ENCODE measurements around the gene NTNG2. TPM values are rescaled to one million over a fixed set of nuclear protein-coding genes. Genes with fewer than 3 reads are reported as not detected.

The NTNG2 gene
- total RNA-seq, 1 donor from 2014 or later, result 2.5 TPM

GRCh38 chr9:132141948-132142594, 19.8 kb upstream of the NTNG2 start:
- no peak overlapping the region for H3K27ac Mint-ChIP-seq (ENCODE audit: unreplicated experiment)

GRCh38 chr9:132142924-132143323, 18.9 kb upstream of the NTNG2 start:
- Histone ChIP-seq H3K36me3 (ENCODE audit: insufficient read depth, low read length) (no peaks in the 10 kb centered on the region), H3K4me2 (ENCODE audit: low read length) (no peak overlapping the region), H3K4me3 (ENCODE audit: insufficient read depth, low read depth, low read length) (no peak overlapping the region), H3K27me3 (ENCODE audit: insufficient read depth, low read length) (peaks cover 62% of the 10 kb centered on the region), H3K79me2 (ENCODE audit: insufficient read depth, low read length) (no peaks in the 10 kb centered on the region), H3K4me1 (ENCODE audit: insufficient read depth, low read length) (peaks cover 9% of the 10 kb centered on the region), H3K9me3 (ENCODE audit: insufficient read depth, low read depth, low read length) (no peaks in the 10 kb centered on the region), H2AFZ (ENCODE audit: low read depth, low read length) (no peak overlapping the region), H3K9ac (ENCODE audit: low read length) (no peak overlapping the region), H3K27ac (ENCODE audit: low read depth, low read length) (no peak overlapping the region), H4K20me1 (ENCODE audit: insufficient read depth, low read length) (no peaks in the 10 kb centered on the region)
- Mint-ChIP-seq H3K9me3 (ENCODE audit: unreplicated experiment) (no peaks in the 10 kb centered on the region), H3K27me3 (ENCODE audit: low read depth, unreplicated experiment) (peaks cover 58% of the 10 kb centered on the region), H3K27ac (ENCODE audit: unreplicated experiment) (no peak overlapping the region), H3K4me3 (ENCODE audit: unreplicated experiment) (no peak overlapping the region), H3K36me3 (ENCODE audit: low read depth, unreplicated experiment) (no peaks in the 10 kb centered on the region), H3K4me1 (ENCODE audit: low read depth, unreplicated experiment) (peaks cover 4% of the 10 kb centered on the region)
- no peak for TF ChIP-seq EZH2 (IDR thresholded peaks at IDR 0.05; ENCODE audit: insufficient read depth, low read length)
- DNase-seq (ENCODE audit: low read depth), result no peak
- no peak for FAIRE-seq

More at GRCh38 chr9:132141948-132142594, 19.8 kb upstream of the NTNG2 start:
- Histone ChIP-seq H4K20me1 (ENCODE audit: insufficient read depth, low read length) (no peaks in the 10 kb centered on the region), H3K4me3 (ENCODE audit: insufficient read depth, low read depth, low read length) (peak overlapping the region; percentile 29), H3K4me1 (ENCODE audit: insufficient read depth, low read length) (peaks cover 9% of the 10 kb centered on the region), H3K9me3 (ENCODE audit: insufficient read depth, low read depth, low read length) (no peaks in the 10 kb centered on the region), H3K4me2 (ENCODE audit: low read length) (peak overlapping the region; percentile 74), H3K27ac (ENCODE audit: low read depth, low read length) (no peak overlapping the region), H3K36me3 (ENCODE audit: insufficient read depth, low read length) (no peaks in the 10 kb centered on the region), H3K79me2 (ENCODE audit: insufficient read depth, low read length) (no peaks in the 10 kb centered on the region), H3K9ac (ENCODE audit: low read length) (no peak overlapping the region), H3K27me3 (ENCODE audit: insufficient read depth, low read length) (peaks cover 64% of the 10 kb centered on the region), H2AFZ (ENCODE audit: low read depth, low read length) (no peak overlapping the region)
- H3K36me3 Mint-ChIP-seq (ENCODE audit: low read depth, unreplicated experiment), result no peaks in the 10 kb centered on the region
- H3K4me3 Mint-ChIP-seq (ENCODE audit: unreplicated experiment), result no peak overlapping the region
- no peaks in the 10 kb centered on the region for H3K9me3 Mint-ChIP-seq (ENCODE audit: unreplicated experiment)
- DNase-seq (ENCODE audit: low read depth) (no peak), FAIRE-seq (no peak)
- H3K27me3 Mint-ChIP-seq (ENCODE audit: low read depth, unreplicated experiment), result peaks cover 66% of the 10 kb centered on the region
- H3K4me1 Mint-ChIP-seq (ENCODE audit: low read depth, unreplicated experiment), result peaks cover 4% of the 10 kb centered on the region
- no peak for TF ChIP-seq CTCF (IDR thresholded peaks at IDR 0.05; ENCODE audit: insufficient read depth, low read depth, low read length)
- no peak for TF ChIP-seq EZH2 (IDR thresholded peaks at IDR 0.05; ENCODE audit: insufficient read depth, low read length)

GRCh38 chr9:132143359-132143758, 18.5 kb upstream of the NTNG2 start:
- FAIRE-seq, result no peak

More at GRCh38 chr9:132143359-132143758, 18.5 kb upstream of the NTNG2 start:
- Histone ChIP-seq H3K27me3 (ENCODE audit: insufficient read depth, low read length) (peaks cover 62% of the 10 kb centered on the region), H3K4me3 (ENCODE audit: insufficient read depth, low read depth, low read length) (no peak overlapping the region), H3K4me2 (ENCODE audit: low read length) (no peak overlapping the region), H3K4me1 (ENCODE audit: insufficient read depth, low read length) (peaks cover 9% of the 10 kb centered on the region), H3K9me3 (ENCODE audit: insufficient read depth, low read depth, low read length) (no peaks in the 10 kb centered on the region), H3K27ac (ENCODE audit: low read depth, low read length) (no peak overlapping the region), H3K79me2 (ENCODE audit: insufficient read depth, low read length) (no peaks in the 10 kb centered on the region), H3K9ac (ENCODE audit: low read length) (no peak overlapping the region), H2AFZ (ENCODE audit: low read depth, low read length) (no peak overlapping the region), H4K20me1 (ENCODE audit: insufficient read depth, low read length) (no peaks in the 10 kb centered on the region), H3K36me3 (ENCODE audit: insufficient read depth, low read length) (no peaks in the 10 kb centered on the region)
- Mint-ChIP-seq H3K4me3 (ENCODE audit: unreplicated experiment) (no peak overlapping the region), H3K27ac (ENCODE audit: unreplicated experiment) (no peak overlapping the region), H3K36me3 (ENCODE audit: low read depth, unreplicated experiment) (no peaks in the 10 kb centered on the region), H3K9me3 (ENCODE audit: unreplicated experiment) (no peaks in the 10 kb centered on the region), H3K4me1 (ENCODE audit: low read depth, unreplicated experiment) (peaks cover 4% of the 10 kb centered on the region), H3K27me3 (ENCODE audit: low read depth, unreplicated experiment) (peaks cover 54% of the 10 kb centered on the region)
- TF ChIP-seq CTCF (IDR thresholded peaks at IDR 0.05; ENCODE audit: insufficient read depth, low read depth, low read length), result no peak
- TF ChIP-seq EZH2 (IDR thresholded peaks at IDR 0.05; ENCODE audit: insufficient read depth, low read length), result no peak
- DNase-seq (ENCODE audit: low read depth), result no peak
